Fibroblast of skin of right quadriceps (primary cell): Measurements from ENCODE around the gene STXBP5L.
"Not testable (repeated sequence)": the region's sequence is repeated elsewhere in the genome, so short reads cannot be mapped to it uniquely, and the experiment has no call there.

ENCODE experiments used
- DNase-seq: peaks from one replicate; pipeline ENCODE4 v3.0.0-alpha.2; 2013

STXBP5L gene

GRCh38 chr3:121436074-121436473 is 528.1 kb downstream of the STXBP5L start:
- DNase-seq: no peak

- no peak for DNase-seq
These were observed 528.6 kb downstream of the STXBP5L start for GRCh38 chr3:121436641-121437040.

- no peak for DNase-seq
These were observed 535.5 kb downstream of the STXBP5L start for GRCh38 chr3:121443456-121443855.

- not testable (repeated sequence) for DNase-seq
These were observed 543.7 kb downstream of the STXBP5L start for GRCh38 chr3:121451752-121452151.

GRCh38 chr3:121462565-121462964 is 554.6 kb downstream of the STXBP5L start:
- DNase-seq: no peak

- no peak for DNase-seq
These were observed 555.7 kb downstream of the STXBP5L start for GRCh38 chr3:121463745-121464144.

GRCh38 chr3:121467085-121467484 is 559.1 kb downstream of the STXBP5L start:
- DNase-seq: no peak

- peak; percentile 31 for DNase-seq
These were observed 565.0 kb downstream of the STXBP5L start for GRCh38 chr3:121473001-121473400.
